Gastrocnemius medialis (tissue), 4 donors: ENCODE data around the gene WFIKKN1. TPM values are rescaled to one million over a fixed set of nuclear protein-coding genes. Genes with fewer than 3 reads are reported as not detected.

Experiments
- ATAC-seq, 2 donors: fragments of 150-250 bp; one replicate each; pipeline ENCODE4 v1.9.1; 2016
- DNase-seq, 2 donors: peaks; one replicate each; pipeline ENCODE4 v3.0.0-alpha.2; 2019
- H3K27ac ChIP-seq, 4 donors: fragments of 200-600 bp; sonication (generic); 1 replicate in 1 of 4; 2 replicates in 3 of 4; pipeline ENCODE4 v1.5.1; 2016 to 2018; ENCODE audit warnings: mild to moderate bottlenecking in 2 of 4, moderate library complexity in 1 of 4
- H3K27me3 ChIP-seq, 3 donors: fragments of 200-600 bp; sonication (generic) in 2 of 3; 1 replicate in 1 of 3; 2 replicates in 2 of 3; pipeline versions ENCODE4 v1.5.1 to v1.6.0; 2016 to 2019; ENCODE audit warnings: mild to moderate bottlenecking in 1 of 3, moderate library complexity in 1 of 3
- H3K36me3 ChIP-seq, 2 donors: fragments of 200-600 bp; sonication (generic) in 1 of 2; one replicate each; pipeline ENCODE4 v1.5.1; 2017 to 2018
- H3K4me1 ChIP-seq, 2 donors: fragments of 200-600 bp; sonication (generic) in 1 of 2; one replicate each; pipeline ENCODE4 v1.5.1; 2016 to 2017; ENCODE audit warnings: mild to moderate bottlenecking in 2 of 2
- H3K4me3 ChIP-seq, 4 donors: fragments of 200-600 bp; sonication (generic) in 3 of 4; 1 replicate in 1 of 4; 2 replicates in 3 of 4; pipeline ENCODE4 v1.5.1; 2016 to 2019; ENCODE audit warnings: mild to moderate bottlenecking in 2 of 4
- H3K9me3 ChIP-seq, 3 donors: fragments of 200-600 bp; sonication (generic) in 2 of 3; 1 replicate in 1 of 3; 2 replicates in 2 of 3; pipeline ENCODE4 v1.5.1; 2016 to 2019
- POLR2A ChIP-seq, 2 donors: fragments of 450-650 bp; IDR thresholded peaks; one replicate each; pipeline ENCODE4 v1.6.1; 2017; ENCODE audit warnings: antibody characterized with exemption in 2 of 2, mild to moderate bottlenecking in 2 of 2, moderate library complexity in 2 of 2
- in situ Hi-C, 4 donors: fragments of 200-750 bp; cut with MboI; loops; one replicate each; pipeline versions ENCODE4 v1.15.0 to v1.8.0; 2017; ENCODE audit warnings: low sequenced_read_pairs in 4 of 4
- intact Hi-C: fragments of 100-400 bp; cut with DNase I; formaldehyde crosslinking; loops from one replicate; pipeline ENCODE4 v1.15.1; 2023; ENCODE audit warnings: low total_unique reads
- total RNA-seq, 4 donors: library from RNA; depleted of rRNA; stranded (reverse); fragments of >200 nt; gene quantifications; one replicate each; pipeline versions ENCODE4 v1.1.0 to v1.2.3, GENCODE V29; 2016
- TF ChIP-seq, protein P1 (sequence below), 5 experiments: fragments of 450-650 bp in 3 of 5; fragments of 200-600 bp in 2 of 5; sonication (generic) in 2 of 5; IDR thresholded peaks in 4 of 5; conservative IDR thresholded peaks in 1 of 5; 1 replicate in 4 of 5; 2 replicates in 1 of 5; pipeline ENCODE4 v1.5.1; 2016 to 2019; ENCODE audit warnings: antibody characterized with exemption in 5 of 5, mild to moderate bottlenecking in 3 of 5, moderate library complexity in 3 of 5

WFIKKN1 gene
- 1 to 10 TPM in 3 of 4 donors, under 1 TPM in 1; 0.12 to 3.2 (median 1.3) TPM for total RNA-seq

DNA sequence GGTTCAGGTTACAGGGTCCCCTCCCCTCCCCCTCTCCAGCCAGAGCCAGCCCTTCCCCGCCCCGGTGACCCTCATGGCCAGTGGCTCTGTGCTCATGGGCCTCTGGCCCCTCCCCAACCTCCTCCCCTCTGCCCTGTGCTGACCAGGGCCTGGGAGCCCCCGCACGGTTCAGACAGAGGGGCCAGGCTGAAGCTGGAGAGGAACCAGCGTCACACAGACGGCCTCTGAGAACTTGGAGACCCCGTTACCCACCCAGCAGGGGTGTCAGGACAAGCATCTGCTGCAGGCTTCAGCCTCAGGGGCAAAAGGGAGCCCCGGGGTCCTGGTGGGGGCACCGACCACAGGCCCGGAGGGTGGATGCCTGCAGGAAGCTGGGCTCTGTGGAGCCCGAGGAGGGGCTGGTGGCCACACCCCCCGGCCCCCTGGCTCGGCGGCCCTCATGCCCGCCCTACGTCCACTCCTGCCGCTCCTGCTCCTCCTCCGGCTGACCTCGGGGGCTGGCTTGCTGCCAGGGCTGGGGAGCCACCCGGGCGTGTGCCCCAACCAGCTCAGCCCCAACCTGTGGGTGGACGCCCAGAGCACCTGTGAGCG lies at the start of gene WFIKKN1:
TSS of gene WFIKKN1 (plus strand) at position 171 of the 591 bp plus-strand sequence. CDS start at position 440, 269 bp downstream.
- ATAC-seq (no peak), DNase-seq (no peak)
- H3K4me1 ChIP-seq, result peaks cover 16 to 21% of the 10 kb centered on the region in 2 donors
- no peaks in the 10 kb centered on the region for H3K27me3 ChIP-seq
- no peaks in the 10 kb centered on the region for H3K9me3 ChIP-seq
- no peak within 1 kb of the TSS for H3K4me3 ChIP-seq
- intact Hi-C loops (no loop called here), in situ Hi-C loops (no loop called here)
- peak within 1 kb of the TSS in 3 of 4 donors; percentile 7 to 36 (median 27) for H3K27ac ChIP-seq
- no peak for TF ChIP-seq POLR2A (IDR thresholded peaks at IDR 0.05)
- TF ChIP-seq, protein P1, sequence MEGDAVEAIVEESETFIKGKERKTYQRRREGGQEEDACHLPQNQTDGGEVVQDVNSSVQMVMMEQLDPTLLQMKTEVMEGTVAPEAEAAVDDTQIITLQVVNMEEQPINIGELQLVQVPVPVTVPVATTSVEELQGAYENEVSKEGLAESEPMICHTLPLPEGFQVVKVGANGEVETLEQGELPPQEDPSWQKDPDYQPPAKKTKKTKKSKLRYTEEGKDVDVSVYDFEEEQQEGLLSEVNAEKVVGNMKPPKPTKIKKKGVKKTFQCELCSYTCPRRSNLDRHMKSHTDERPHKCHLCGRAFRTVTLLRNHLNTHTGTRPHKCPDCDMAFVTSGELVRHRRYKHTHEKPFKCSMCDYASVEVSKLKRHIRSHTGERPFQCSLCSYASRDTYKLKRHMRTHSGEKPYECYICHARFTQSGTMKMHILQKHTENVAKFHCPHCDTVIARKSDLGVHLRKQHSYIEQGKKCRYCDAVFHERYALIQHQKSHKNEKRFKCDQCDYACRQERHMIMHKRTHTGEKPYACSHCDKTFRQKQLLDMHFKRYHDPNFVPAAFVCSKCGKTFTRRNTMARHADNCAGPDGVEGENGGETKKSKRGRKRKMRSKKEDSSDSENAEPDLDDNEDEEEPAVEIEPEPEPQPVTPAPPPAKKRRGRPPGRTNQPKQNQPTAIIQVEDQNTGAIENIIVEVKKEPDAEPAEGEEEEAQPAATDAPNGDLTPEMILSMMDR (IDR thresholded peaks at IDR 0.05 in 4 of 5, conservative IDR thresholded peaks at IDR 0.05 in 1 of 5), result no peak
- H3K36me3 ChIP-seq, result peaks cover 0 to 14% of the 10 kb centered on the region in 2 donors

GRCh38 chr16:582218-582613 lies 48.6 kb upstream of the WFIKKN1 start:
- Histone ChIP-seq H3K27me3 (no peaks in the 10 kb centered on the region), H3K9me3 (no peaks in the 10 kb centered on the region), H3K4me3 (no peak overlapping the region), H3K27ac (no peak overlapping the region), H3K36me3 (no peaks in the 10 kb centered on the region), H3K4me1 (peaks cover 12 to 21% of the 10 kb centered on the region in 2 donors)
- in situ Hi-C loops (no loop called here), intact Hi-C loops (no loop called here)
- no peak for ATAC-seq
- TF ChIP-seq POLR2A (IDR thresholded peaks at IDR 0.05), result no peak
- TF ChIP-seq, protein P1 (IDR thresholded peaks at IDR 0.05 in 4 of 5, conservative IDR thresholded peaks at IDR 0.05 in 1 of 5), result no peak
- no peak for DNase-seq

GRCh38 chr16:582614-583331 lies 48.0 kb upstream of the WFIKKN1 start:
- intact Hi-C loops, result no loop called here

DNA sequence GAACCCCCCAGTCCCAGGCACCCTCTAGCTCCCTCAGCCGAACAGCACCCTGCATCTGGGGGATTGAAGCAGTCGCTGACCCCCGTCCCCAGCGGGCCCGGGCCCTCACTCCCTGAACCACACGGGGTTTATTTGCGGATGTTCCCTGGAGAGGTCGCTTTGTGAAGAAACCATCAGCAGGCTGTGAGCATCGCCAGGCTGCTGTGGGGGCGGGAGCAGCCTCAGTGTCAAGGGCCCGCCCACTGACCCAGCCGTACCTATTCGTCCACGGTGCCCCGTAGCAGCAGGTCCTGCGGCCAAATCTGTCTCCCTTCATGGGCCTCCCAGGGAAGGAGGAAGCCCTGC lies 47.3 kb upstream of the WFIKKN1 start:
- H3K36me3 ChIP-seq, result no peaks in the 10 kb centered on the region
- DNase-seq (no peak), ATAC-seq (no peak)
- in situ Hi-C loops (no loop called here), intact Hi-C loops (no loop called here)
- TF ChIP-seq, protein P1 (IDR thresholded peaks at IDR 0.05 in 4 of 5, conservative IDR thresholded peaks at IDR 0.05 in 1 of 5), result no peak
- TF ChIP-seq POLR2A (IDR thresholded peaks at IDR 0.05), result no peak
- H3K4me1 ChIP-seq, result peaks cover 22 to 33% of the 10 kb centered on the region in 2 donors
- H3K27me3 ChIP-seq, result no peaks in the 10 kb centered on the region
- H3K9me3 ChIP-seq, result no peaks in the 10 kb centered on the region
- no peak overlapping the region for H3K4me3 ChIP-seq
- no peak overlapping the region for H3K27ac ChIP-seq

More at GRCh38 chr16:582614-583331, 48.0 kb upstream of the WFIKKN1 start:
- Histone ChIP-seq H3K27ac (no peak overlapping the region), H3K27me3 (no peaks in the 10 kb centered on the region), H3K4me3 (no peak overlapping the region), H3K9me3 (no peaks in the 10 kb centered on the region), H3K4me1 (peaks cover 16 to 26% of the 10 kb centered on the region in 2 donors), H3K36me3 (no peaks in the 10 kb centered on the region)
- no peak for TF ChIP-seq POLR2A (IDR thresholded peaks at IDR 0.05)
- TF ChIP-seq, protein P1 (IDR thresholded peaks at IDR 0.05 in 4 of 5, conservative IDR thresholded peaks at IDR 0.05 in 1 of 5), result no peak
- ATAC-seq (no peak), DNase-seq (peak in 1 of 2 donors; percentile 57)
- in situ Hi-C loops, result no loop called here
